PC-3 (cell line): Measurements from ENCODE around the gene ELK3. TPM values are rescaled to one million over a fixed set of nuclear protein-coding genes. Genes with fewer than 3 reads are reported as not detected.

Experiments
- ATAC-seq: fragments of 200-7000 bp; cut with Tn5 transposase; 2 replicates; pipeline ENCODE4 v1.9.1; 2020; ENCODE audit warnings: mild to moderate bottlenecking, moderate library complexity
- BruUV-seq: library from RNA; stranded (reverse); fragments of 400-500 nt; replicated peaks from 2 replicates; lab custom pipeline; 2021; lab: Mats Ljungman, UMichigan
- CTCF ChIA-PET: fragments of 300-600 bp; sonication (Branson Sonifier 250); formaldehyde crosslinking; loops from one replicate; lab custom pipeline; 2022; ENCODE audit warnings: antibody characterized with exemption; lab: Charles Lee
- POLR2A ChIA-PET: fragments of 300-600 bp; sonication (Branson Sonifier 250); formaldehyde crosslinking; loops from one replicate; lab custom pipeline; 2022; ENCODE audit warnings: antibody characterized with exemption; ENCODE audit not compliant: unreplicated experiment; lab: Charles Lee
- DNase-seq: peaks from one replicate; pipeline ENCODE4 v3.0.0-alpha.2; 2015
- H2AFZ ChIP-seq: fragments of 300-600 bp; sonication (generic); 2 replicates; pipeline ENCODE4 v1.6.0; 2016; ENCODE audit warnings: antibody characterized with exemption, low read length
- H3F3A ChIP-seq: fragments of 300-600 bp; sonication (generic); one replicate; pipeline ENCODE4 v1.6.0; 2017; ENCODE audit warnings: antibody characterized with exemption, low read length, control low read depth, mild to moderate bottlenecking; ENCODE audit not compliant: unreplicated experiment
- H3K27ac ChIP-seq: fragments of 300-600 bp; sonication (generic); 2 replicates; pipeline ENCODE4 v1.5.1; 2016; ENCODE audit warnings: mild to moderate bottlenecking, low read length
- H3K27me3 ChIP-seq: fragments of 300-600 bp; sonication (generic); 2 replicates; pipeline ENCODE4 v1.6.1; 2016; ENCODE audit warnings: low read length, mixed read lengths
- H3K36me3 ChIP-seq: fragments of 300-600 bp; sonication (generic); 2 replicates; pipeline ENCODE4 v1.6.1; 2016; ENCODE audit warnings: low read depth, mixed run types, low read length, mixed read lengths
- H3K4me1 ChIP-seq: fragments of 300-600 bp; sonication (generic); 2 replicates; pipeline ENCODE4 v1.5.1; 2016; ENCODE audit warnings: low read length; ENCODE audit not compliant: insufficient read depth
- H3K4me2 ChIP-seq: fragments of 300-600 bp; sonication (generic); 2 replicates; pipeline ENCODE4 v1.6.0; 2016; ENCODE audit warnings: low read length
- H3K4me3 ChIP-seq: fragments of 300-600 bp; sonication (generic); 2 replicates; pipeline ENCODE4 v1.5.1; 2016; ENCODE audit warnings: mild to moderate bottlenecking, low read length, mixed read lengths
- H3K79me2 ChIP-seq: fragments of 300-600 bp; sonication (generic); 2 replicates; pipeline ENCODE4 v1.6.1; 2017; ENCODE audit warnings: low read length, mixed read lengths
- H3K9ac ChIP-seq: fragments of 300-600 bp; sonication (generic); 2 replicates; pipeline ENCODE4 v1.6.0; 2016; ENCODE audit warnings: mild to moderate bottlenecking, low read length
- H3K9me2 ChIP-seq: fragments of 300-600 bp; sonication (generic); replicated peaks from 2 replicates; pipeline ENCODE4 v1.6.1; 2016; ENCODE audit warnings: mixed run types, low read length, mixed read lengths
- H3K9me3 ChIP-seq: fragments of 300-600 bp; sonication (generic); 2 replicates; pipeline ENCODE4 v1.6.1; 2016; ENCODE audit warnings: low read length, mixed read lengths
- H4K20me1 ChIP-seq: fragments of 300-600 bp; sonication (generic); 2 replicates; pipeline ENCODE4 v1.6.1; 2016; ENCODE audit warnings: low read length, mixed read lengths
- EZH2 ChIP-seq: fragments of 300-600 bp; sonication (generic); IDR thresholded peaks from one replicate; pipeline ENCODE4 v1.6.1; 2017; ENCODE audit warnings: antibody characterized with exemption, mild to moderate bottlenecking, low read length; ENCODE audit not compliant: unreplicated experiment
- EZH2phosphoT487 ChIP-seq: fragments of 300-600 bp; sonication (generic); IDR thresholded peaks from 2 replicates; pipeline ENCODE4 v1.6.1; 2018; ENCODE audit warnings: mild to moderate bottlenecking, antibody characterized with exemption, low read length, borderline replicate concordance
- intact Hi-C: fragments of 100-400 bp; cut with micrococcal nuclease; formaldehyde crosslinking; loops from 2 replicates; pipeline ENCODE4 v1.9.0; 2023
- total RNA-seq: library from RNA; depleted of rRNA; stranded (reverse); fragments of >200 nt; gene quantifications from 2 replicates; pipeline ENCODE4 v1.2.3, GENCODE V29; 2014
- TF ChIP-seq, protein P1 (sequence below): fragments of 300-600 bp; sonication (generic); conservative IDR thresholded peaks from 2 replicates; pipeline ENCODE4 v1.5.1; 2017; ENCODE audit warnings: antibody characterized with exemption, low read depth, mild to moderate bottlenecking, low read length

ELK3 gene
- total RNA-seq, 1 experiment from 2014 or later, result 16.2 TPM

GRCh38 chr12:96170328-96170727, 23.8 kb upstream of the ELK3 start:
- Histone ChIP-seq H3K4me3 (no peak overlapping the region), H4K20me1 (no peaks in the 10 kb centered on the region), H3K79me2 (no peaks in the 10 kb centered on the region), H3F3A (no peaks in the 10 kb centered on the region), H3K27ac (no peak overlapping the region), H2AFZ (no peak overlapping the region), H3K9me3 (no peaks in the 10 kb centered on the region), H3K9ac (no peak overlapping the region), H3K4me2 (no peak overlapping the region), H3K36me3 (no peaks in the 10 kb centered on the region), H3K27me3 (no peaks in the 10 kb centered on the region), H3K4me1 (no peaks in the 10 kb centered on the region), H3K9me2 (no peaks in the 10 kb centered on the region)
- TF ChIP-seq EZH2, result no peak
- no peak for TF ChIP-seq EZH2phosphoT487
- TF ChIP-seq, protein P1, sequence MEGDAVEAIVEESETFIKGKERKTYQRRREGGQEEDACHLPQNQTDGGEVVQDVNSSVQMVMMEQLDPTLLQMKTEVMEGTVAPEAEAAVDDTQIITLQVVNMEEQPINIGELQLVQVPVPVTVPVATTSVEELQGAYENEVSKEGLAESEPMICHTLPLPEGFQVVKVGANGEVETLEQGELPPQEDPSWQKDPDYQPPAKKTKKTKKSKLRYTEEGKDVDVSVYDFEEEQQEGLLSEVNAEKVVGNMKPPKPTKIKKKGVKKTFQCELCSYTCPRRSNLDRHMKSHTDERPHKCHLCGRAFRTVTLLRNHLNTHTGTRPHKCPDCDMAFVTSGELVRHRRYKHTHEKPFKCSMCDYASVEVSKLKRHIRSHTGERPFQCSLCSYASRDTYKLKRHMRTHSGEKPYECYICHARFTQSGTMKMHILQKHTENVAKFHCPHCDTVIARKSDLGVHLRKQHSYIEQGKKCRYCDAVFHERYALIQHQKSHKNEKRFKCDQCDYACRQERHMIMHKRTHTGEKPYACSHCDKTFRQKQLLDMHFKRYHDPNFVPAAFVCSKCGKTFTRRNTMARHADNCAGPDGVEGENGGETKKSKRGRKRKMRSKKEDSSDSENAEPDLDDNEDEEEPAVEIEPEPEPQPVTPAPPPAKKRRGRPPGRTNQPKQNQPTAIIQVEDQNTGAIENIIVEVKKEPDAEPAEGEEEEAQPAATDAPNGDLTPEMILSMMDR, result no peak
- DNase-seq (no peak), ATAC-seq (no peak)
- no TSS peak for BruUV-seq
- ChIA-PET POLR2A (no interaction called here), CTCF (no interaction called here)
- intact Hi-C loops, result no loop called here

- H3K9ac ChIP-seq, result no peak overlapping the region
- intact Hi-C loops, result no loop called here
These were observed 23.4 kb upstream of the ELK3 start for GRCh38 chr12:96170762-96171161.

GRCh38 chr12:96171905-96172304, 22.3 kb upstream of the ELK3 start:
- no peak overlapping the region for H3K4me3 ChIP-seq
- no peak overlapping the region for H3K27ac ChIP-seq
- no peaks in the 10 kb centered on the region for H3K9me3 ChIP-seq
- 0 out of 2 replicates have a peak, but pooled peaks cover 4% of the 10 kb centered on the region for H3K4me1 ChIP-seq
- intact Hi-C loops, result no loop called here
- no peaks in the 10 kb centered on the region for H3K27me3 ChIP-seq
- no TSS peak for BruUV-seq
- no peaks in the 10 kb centered on the region for H3F3A ChIP-seq
- ATAC-seq, result no peak
- no peak overlapping the region for H2AFZ ChIP-seq
- no peaks in the 10 kb centered on the region for H3K9me2 ChIP-seq
- no peak for DNase-seq
- H3K4me2 ChIP-seq, result no peak overlapping the region
- ChIA-PET POLR2A (no interaction called here), CTCF (no interaction called here)
- no peaks in the 10 kb centered on the region for H3K36me3 ChIP-seq
- H4K20me1 ChIP-seq, result no peaks in the 10 kb centered on the region
- H3K79me2 ChIP-seq, result no peaks in the 10 kb centered on the region
- H3K9ac ChIP-seq, result no peak overlapping the region
- no peak for TF ChIP-seq EZH2phosphoT487
- TF ChIP-seq EZH2, result no peak
- TF ChIP-seq, protein P1, result no peak

More at GRCh38 chr12:96170762-96171161, 23.4 kb upstream of the ELK3 start:
- no peak for ATAC-seq
- Histone ChIP-seq H3K9me3 (no peaks in the 10 kb centered on the region), H3F3A (no peaks in the 10 kb centered on the region), H3K4me1 (no peaks in the 10 kb centered on the region), H4K20me1 (no peaks in the 10 kb centered on the region), H3K4me3 (no peak overlapping the region), H3K27ac (no peak overlapping the region), H3K27me3 (no peaks in the 10 kb centered on the region), H3K9me2 (no peaks in the 10 kb centered on the region), H3K36me3 (no peaks in the 10 kb centered on the region), H3K79me2 (no peaks in the 10 kb centered on the region), H2AFZ (no peak overlapping the region), H3K4me2 (no peak overlapping the region)
- ChIA-PET POLR2A (no interaction called here), CTCF (no interaction called here)
- no peak for DNase-seq
- no TSS peak for BruUV-seq
- TF ChIP-seq EZH2phosphoT487 (no peak), EZH2 (no peak)
- TF ChIP-seq, protein P1, result no peak
